Esophagus muscularis mucosa (tissue), 4 donors: ENCODE results near the gene MAN2B1. TPM values are rescaled to one million over a fixed set of nuclear protein-coding genes. Genes with fewer than 3 reads are reported as not detected.
A peak's percentile ranks its signal among the peaks of the same experiment; 100 is the strongest.
"Not testable (repeated sequence)": the region's sequence is repeated elsewhere in the genome, so short reads cannot be mapped to it uniquely, and the experiment has no call there.

Experiments
- DNase-seq: peaks from one replicate; pipeline ENCODE4 v3.0.0-alpha.2; 2017; ENCODE audit errors: extremely low spot score
- H3K27ac ChIP-seq, 4 donors: fragments of 200-600 bp; sonication (generic); replicated peaks in 1 of 4; 1 replicate in 3 of 4; 2 replicates in 1 of 4; pipeline ENCODE4 v1.5.1; 2016 to 2019; ENCODE audit warnings: mild to moderate bottlenecking in 1 of 4
- H3K27me3 ChIP-seq, 4 donors: fragments of 200-600 bp; sonication (generic); one replicate each; pipeline versions ENCODE4 v1.5.1 to v1.6.0; 2016 to 2019
- H3K36me3 ChIP-seq, 4 donors: fragments of 200-600 bp; sonication (generic); one replicate each; pipeline ENCODE4 v1.5.1; 2016 to 2019
- H3K4me1 ChIP-seq, 4 donors: fragments of 200-600 bp; sonication (generic); one replicate each; pipeline ENCODE4 v1.5.1; 2016 to 2019
- H3K4me3 ChIP-seq, 4 donors: fragments of 200-600 bp; sonication (generic); 1 replicate in 2 of 4; 2 replicates in 2 of 4; pipeline ENCODE4 v1.5.1; 2016 to 2019; ENCODE audit warnings: mild to moderate bottlenecking in 4 of 4, moderate library complexity in 1 of 4
- H3K9me3 ChIP-seq, 4 donors: fragments of 200-600 bp; sonication (generic); 1 replicate in 3 of 4; 2 replicates in 1 of 4; pipeline ENCODE4 v1.5.1; 2016 to 2019
- EP300 ChIP-seq: sonication (generic); formaldehyde crosslinking; IDR thresholded peaks from one replicate; pipeline ENCODE4 v1.6.1; 2017; ENCODE audit warnings: antibody characterized with exemption
- POLR2A ChIP-seq: fragments of 450-650 bp; IDR thresholded peaks from one replicate; pipeline ENCODE4 v1.6.1; 2017; ENCODE audit warnings: antibody characterized with exemption, moderate library complexity, mild to moderate bottlenecking, low read depth
- POLR2AphosphoS5 ChIP-seq, 2 donors: sonication (generic); formaldehyde crosslinking; IDR thresholded peaks; one replicate each; pipeline ENCODE4 v1.6.1; 2017; ENCODE audit warnings: antibody characterized with exemption in 2 of 2
- WGBS: methylation state at CpG from one replicate; pipeline ENCODE4 v1.1.5; 2018; 5-methylcytosine and 5-hydroxymethylcytosine counted together
- intact Hi-C: fragments of 100-400 bp; cut with DNase I; formaldehyde crosslinking; loops from one replicate; pipeline ENCODE4 v1.15.1; 2023
- total RNA-seq, 4 donors: library from RNA; depleted of rRNA; stranded (reverse); fragments of >200 nt; gene quantifications; one replicate each; pipeline versions ENCODE4 v1.1.0 to v1.2.1, GENCODE V29; 2016
- TF ChIP-seq, protein P1 (sequence below), 3 experiments: fragments of 200-600 bp in 2 of 3; fragments of 450-650 bp in 1 of 3; sonication (generic) in 2 of 3; IDR thresholded peaks; one replicate each; pipeline ENCODE4 v1.5.1; 2017 to 2019; ENCODE audit warnings: antibody characterized with exemption in 3 of 3, mild to moderate bottlenecking in 2 of 3, moderate library complexity in 1 of 3

Gene MAN2B1
- total RNA-seq, 4 donors from 2014 or later, result 65.7 to 80.8 (median 68.9) TPM

DNA sequence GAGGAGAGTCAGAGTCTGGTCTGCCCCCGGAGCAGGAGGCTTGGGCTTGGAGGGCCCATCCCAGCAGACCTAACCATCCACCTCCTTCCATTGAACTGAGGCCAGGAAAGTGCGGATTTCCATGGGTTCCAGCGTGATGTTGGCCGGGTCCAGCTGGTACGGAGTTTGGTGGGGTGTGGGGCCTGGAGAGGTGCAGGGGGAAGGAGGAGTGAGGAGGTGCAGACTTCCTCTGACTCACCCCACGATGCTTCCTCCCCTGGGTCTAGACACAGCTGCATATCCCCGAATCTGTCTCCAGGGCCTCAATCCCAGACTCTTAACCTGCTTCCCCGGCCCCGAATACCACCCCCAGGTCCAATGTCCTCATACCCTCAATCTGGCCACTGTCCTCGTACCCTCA lies 20.0 kb downstream of the MAN2B1 start:
- Histone ChIP-seq H3K4me3 (no peak overlapping the region), H3K4me1 (peaks cover 11 to 22% (median 15%) of the 10 kb centered on the region in 4 donors), H3K27ac (no peak overlapping the region), H3K9me3 (no peaks in the 10 kb centered on the region), H3K27me3 (no peaks in the 10 kb centered on the region), H3K36me3 (peaks cover 0 to 7% (median 0%) of the 10 kb centered on the region in 4 donors)
- TF ChIP-seq POLR2A, result no peak
- no peak for TF ChIP-seq POLR2AphosphoS5 (IDR thresholded peaks at IDR 0.05)
- no peak for TF ChIP-seq EP300
- TF ChIP-seq, protein P1, sequence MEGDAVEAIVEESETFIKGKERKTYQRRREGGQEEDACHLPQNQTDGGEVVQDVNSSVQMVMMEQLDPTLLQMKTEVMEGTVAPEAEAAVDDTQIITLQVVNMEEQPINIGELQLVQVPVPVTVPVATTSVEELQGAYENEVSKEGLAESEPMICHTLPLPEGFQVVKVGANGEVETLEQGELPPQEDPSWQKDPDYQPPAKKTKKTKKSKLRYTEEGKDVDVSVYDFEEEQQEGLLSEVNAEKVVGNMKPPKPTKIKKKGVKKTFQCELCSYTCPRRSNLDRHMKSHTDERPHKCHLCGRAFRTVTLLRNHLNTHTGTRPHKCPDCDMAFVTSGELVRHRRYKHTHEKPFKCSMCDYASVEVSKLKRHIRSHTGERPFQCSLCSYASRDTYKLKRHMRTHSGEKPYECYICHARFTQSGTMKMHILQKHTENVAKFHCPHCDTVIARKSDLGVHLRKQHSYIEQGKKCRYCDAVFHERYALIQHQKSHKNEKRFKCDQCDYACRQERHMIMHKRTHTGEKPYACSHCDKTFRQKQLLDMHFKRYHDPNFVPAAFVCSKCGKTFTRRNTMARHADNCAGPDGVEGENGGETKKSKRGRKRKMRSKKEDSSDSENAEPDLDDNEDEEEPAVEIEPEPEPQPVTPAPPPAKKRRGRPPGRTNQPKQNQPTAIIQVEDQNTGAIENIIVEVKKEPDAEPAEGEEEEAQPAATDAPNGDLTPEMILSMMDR (IDR thresholded peaks at IDR 0.05), result no peak
- intact Hi-C loops, result no loop called here
- no peak for DNase-seq
- 86% methylated on average over 10 of the region's 10 CpGs for WGBS

DNA sequence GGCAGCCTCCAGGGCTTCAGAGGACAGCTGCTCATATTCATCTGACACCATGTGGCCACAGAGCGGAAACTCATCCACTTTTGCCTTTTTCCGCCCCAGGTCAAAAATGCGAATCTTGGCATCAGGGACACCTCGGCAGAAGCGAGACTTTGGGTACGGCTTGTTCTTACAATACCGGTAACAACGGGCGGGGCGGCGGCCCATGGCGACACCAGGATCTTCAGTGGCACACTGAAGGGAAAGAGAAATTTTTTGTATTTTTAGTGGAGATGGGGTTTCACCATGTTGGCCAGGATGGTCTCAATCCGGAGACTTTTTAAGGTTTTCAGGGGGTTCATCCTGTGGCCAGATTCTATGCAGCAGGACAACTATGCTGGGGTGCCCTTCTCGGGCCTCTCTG lies 22.8 kb downstream of the MAN2B1 start:
- H3K9me3 ChIP-seq, H3K27ac ChIP-seq, intact Hi-C loops, H3K27me3 ChIP-seq, DNase-seq, H3K36me3 ChIP-seq, H3K4me3 ChIP-seq: not testable (repeated sequence)
- peaks cover 20 to 31% (median 28%) of the 10 kb centered on the region in 4 donors for H3K4me1 ChIP-seq
- 93% methylated on average over 14 of the region's 14 CpGs for WGBS

DNA sequence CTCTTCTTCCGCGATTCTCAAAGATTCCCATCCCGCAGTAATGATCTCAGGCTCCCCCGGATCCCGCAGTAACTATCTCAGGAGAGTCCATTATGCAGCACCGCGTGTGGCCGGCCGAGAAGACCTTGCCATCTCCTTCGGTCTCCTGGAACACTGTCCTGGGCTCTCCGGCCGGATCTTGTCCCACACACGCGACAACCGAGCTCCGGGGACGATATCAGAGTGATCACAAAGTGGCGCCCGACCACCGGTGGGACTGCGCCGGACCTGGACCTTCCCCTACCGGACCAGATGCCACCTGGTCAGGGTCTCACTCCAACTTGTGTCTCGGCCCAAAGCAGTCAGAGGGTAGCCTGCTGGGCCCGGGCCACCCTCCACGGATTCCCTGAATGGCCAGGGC lies 24.0 kb downstream of the MAN2B1 start:
- 95% methylated on average over 20 of the region's 26 CpGs for WGBS
- Histone ChIP-seq H3K27ac (no peak overlapping the region), H3K4me3 (no peak overlapping the region), H3K9me3 (no peaks in the 10 kb centered on the region), H3K4me1 (peaks cover 9 to 19% (median 16%) of the 10 kb centered on the region in 4 donors), H3K27me3 (no peaks in the 10 kb centered on the region), H3K36me3 (no peaks in the 10 kb centered on the region)
- intact Hi-C loops, result no loop called here
- no peak for DNase-seq
- TF ChIP-seq, protein P1 (IDR thresholded peaks at IDR 0.05), result no peak
- TF ChIP-seq POLR2A, result no peak
- TF ChIP-seq EP300, result no peak
- no peak for TF ChIP-seq POLR2AphosphoS5 (IDR thresholded peaks at IDR 0.05)

DNA sequence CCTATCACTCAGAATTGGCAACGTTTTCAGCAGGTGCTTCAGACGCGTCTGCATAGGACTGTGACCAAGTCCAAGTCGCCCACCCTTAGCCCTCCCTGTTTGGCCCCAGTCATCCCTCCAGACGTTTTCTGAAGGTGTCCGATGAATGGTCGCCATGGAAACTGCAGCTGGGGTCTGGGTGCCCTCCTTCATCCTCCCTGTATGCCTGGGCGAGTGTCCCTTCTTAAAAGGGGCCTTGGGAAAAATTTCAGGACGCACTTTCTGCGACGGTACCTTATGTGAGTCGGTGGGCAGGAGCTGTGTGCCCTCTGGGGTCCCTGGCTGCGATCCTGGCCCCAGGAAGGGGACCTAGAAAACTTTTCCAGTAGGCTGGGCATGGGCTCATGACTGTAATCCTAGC lies 25.1 kb downstream of the MAN2B1 start:
- Histone ChIP-seq H3K27ac (no peak overlapping the region), H3K4me3 (no peak overlapping the region), H3K4me1 (peaks cover 9 to 14% (median 12%) of the 10 kb centered on the region in 4 donors), H3K27me3 (no peaks in the 10 kb centered on the region), H3K9me3 (no peaks in the 10 kb centered on the region), H3K36me3 (no peaks in the 10 kb centered on the region)
- intact Hi-C loops, result no loop called here
- no peak for DNase-seq
- WGBS, result 74% methylated on average over 13 of the region's 13 CpGs
- no peak for TF ChIP-seq POLR2AphosphoS5 (IDR thresholded peaks at IDR 0.05)
- no peak for TF ChIP-seq EP300
- TF ChIP-seq POLR2A, result no peak
- TF ChIP-seq, protein P1 (IDR thresholded peaks at IDR 0.05), result no peak

DNA sequence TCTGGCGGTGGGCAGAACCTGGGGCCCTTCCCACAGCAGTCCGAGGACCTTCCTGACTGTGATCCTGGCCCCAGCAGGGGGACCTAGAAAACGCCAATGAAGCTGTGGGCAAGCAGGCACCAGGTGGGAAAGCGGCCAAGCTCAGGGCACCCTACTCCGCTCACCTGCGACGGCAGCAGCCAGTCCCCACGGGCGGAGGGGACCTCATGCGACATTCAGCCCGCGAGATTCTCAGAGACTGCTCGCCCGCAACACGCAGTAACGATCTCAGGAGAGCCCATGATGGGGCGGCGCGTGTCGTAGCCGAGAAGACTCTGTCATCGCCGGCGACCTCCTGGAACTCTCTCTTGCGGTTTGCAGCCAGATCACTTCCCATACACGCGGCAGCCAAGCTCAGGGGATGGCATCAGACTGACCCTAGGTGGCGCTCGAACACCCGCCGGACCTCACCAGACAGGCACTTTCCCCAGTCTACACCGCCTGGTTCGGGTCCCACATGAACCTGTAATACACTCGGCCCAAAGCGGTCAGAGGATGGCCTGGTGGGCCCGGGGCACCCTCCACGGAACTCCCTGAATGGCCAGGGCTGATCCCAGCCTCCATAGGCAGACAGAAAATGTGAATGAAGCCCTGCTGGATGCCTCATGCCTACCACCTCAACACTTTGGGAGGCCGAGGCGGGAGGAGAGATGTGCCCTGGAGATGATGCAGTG lies 26.5 kb downstream of the MAN2B1 start:
- no peaks in the 10 kb centered on the region for H3K27me3 ChIP-seq
- 30% methylated on average over 8 of the region's 39 CpGs for WGBS
- no peaks in the 10 kb centered on the region for H3K36me3 ChIP-seq
- TF ChIP-seq POLR2AphosphoS5 (IDR thresholded peaks at IDR 0.05), result peak in 1 of 2 donors; percentile 53
- TF ChIP-seq EP300, result no peak
- no peak for TF ChIP-seq POLR2A
- TF ChIP-seq, protein P1 (IDR thresholded peaks at IDR 0.05), result peak; percentile 68 to 88 (median 75)
- peak overlapping the region; percentile 31 to 53 (median 37) for H3K4me3 ChIP-seq
- peaks cover 9 to 14% (median 12%) of the 10 kb centered on the region in 4 donors for H3K4me1 ChIP-seq
- DNase-seq, result peak; percentile 93
- no peak overlapping the region for H3K27ac ChIP-seq
- no peaks in the 10 kb centered on the region for H3K9me3 ChIP-seq
- intact Hi-C loops, result no loop called here
